NCI-H345 treated with DMSO at 0.1 percent for 48 hours (cell line): ENCODE results near the gene GYPE.
"Not testable (repeated sequence)": the region's sequence is repeated elsewhere in the genome, so short reads cannot be mapped to it uniquely, and the experiment has no call there.

ENCODE experiments used
- DNase-seq: peaks from one replicate; lab custom pipeline; 2025; ENCODE audit not compliant: unreplicated experiment; lab: John Stamatoyannopoulos, UW

The GYPE gene

GRCh38 chr4:143870523-143871268 is 34.7 kb downstream of the GYPE start:
- not testable (repeated sequence) for DNase-seq

- not testable (repeated sequence) for DNase-seq
Observed at GRCh38 chr4:143869925-143870324, 35.4 kb downstream of the GYPE start.

GRCh38 chr4:143862716-143863115 is 42.6 kb downstream of the GYPE start:
- DNase-seq = not testable (repeated sequence)

- DNase-seq = no peak
Observed at GRCh38 chr4:143858456-143858855, 46.9 kb downstream of the GYPE start.

GRCh38 chr4:143857391-143858336 is 47.7 kb downstream of the GYPE start:
- not testable (repeated sequence) for DNase-seq

- not testable (repeated sequence) for DNase-seq
Observed at GRCh38 chr4:143856017-143856557, 49.3 kb downstream of the GYPE start.

- DNase-seq = not testable (repeated sequence)
Observed at GRCh38 chr4:143854645-143855044, 50.7 kb downstream of the GYPE start.

- DNase-seq = not testable (repeated sequence)
Observed at GRCh38 chr4:143849296-143849695, 56.1 kb downstream of the GYPE start.

GRCh38 chr4:143843506-143843832 is 61.9 kb downstream of the GYPE start:
- DNase-seq = not testable (repeated sequence)

- DNase-seq = not testable (repeated sequence)
Observed at GRCh38 chr4:143842624-143843505, 62.5 kb downstream of the GYPE start.

GRCh38 chr4:143839413-143839812 is 65.9 kb downstream of the GYPE start:
- DNase-seq = not testable (repeated sequence)

- not testable (repeated sequence) for DNase-seq
Observed at GRCh38 chr4:143834196-143834595, 71.2 kb downstream of the GYPE start.

- DNase-seq = not testable (repeated sequence)
Observed at GRCh38 chr4:143833676-143834075, 71.7 kb downstream of the GYPE start.

- not testable (repeated sequence) for DNase-seq
Observed at GRCh38 chr4:143830576-143830975, 74.8 kb downstream of the GYPE start.

GRCh38 chr4:143829239-143829620 is 76.1 kb downstream of the GYPE start:
- not testable (repeated sequence) for DNase-seq
